ENCODE data around the gene MZT2B. TPM values are rescaled to one million over a fixed set of nuclear protein-coding genes. Genes with fewer than 3 reads are reported as not detected.
"Not testable (repeated sequence)": the region's sequence is repeated elsewhere in the genome, so short reads cannot be mapped to it uniquely, and the experiment has no call there.

Gene MZT2B
- total RNA-seq, 4 donors from 2014 or later: 66.4 to 113 (median 103) TPM

DNA sequence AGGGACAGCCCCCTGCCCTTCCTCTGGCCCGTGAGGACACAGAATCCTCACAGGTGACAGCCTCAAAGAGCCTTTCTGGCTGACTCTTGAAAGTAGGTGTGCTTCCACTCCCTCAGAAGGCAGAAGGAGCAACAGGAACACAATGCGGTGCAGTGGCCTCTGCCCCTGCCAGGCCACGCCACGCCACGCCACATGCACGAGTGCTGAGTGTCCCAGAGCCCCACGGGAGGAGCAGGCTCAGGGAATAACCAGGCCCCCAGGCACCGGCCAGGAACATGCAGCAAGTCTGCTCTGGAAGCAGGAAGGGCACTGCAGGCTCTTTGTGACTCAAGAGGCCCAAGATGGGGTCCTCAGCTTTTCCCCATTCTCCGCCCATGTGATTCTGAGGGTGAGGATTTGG, 19.1 kb upstream of the MZT2B start:
- Histone ChIP-seq H3K36me3 (peaks cover 74% of the 10 kb centered on the region), H3K27me3 (no peaks in the 10 kb centered on the region), H3K4me1 (no peaks in the 10 kb centered on the region), H3K27ac (no peak overlapping the region), H3K9me3 (no peaks in the 10 kb centered on the region), H3K4me3 (no peak overlapping the region)
- no peak for TF ChIP-seq POLR2AphosphoS5 (IDR thresholded peaks at IDR 0.05)
- TF ChIP-seq EP300 (IDR thresholded peaks at IDR 0.05): no peak
- TF ChIP-seq, protein P1, sequence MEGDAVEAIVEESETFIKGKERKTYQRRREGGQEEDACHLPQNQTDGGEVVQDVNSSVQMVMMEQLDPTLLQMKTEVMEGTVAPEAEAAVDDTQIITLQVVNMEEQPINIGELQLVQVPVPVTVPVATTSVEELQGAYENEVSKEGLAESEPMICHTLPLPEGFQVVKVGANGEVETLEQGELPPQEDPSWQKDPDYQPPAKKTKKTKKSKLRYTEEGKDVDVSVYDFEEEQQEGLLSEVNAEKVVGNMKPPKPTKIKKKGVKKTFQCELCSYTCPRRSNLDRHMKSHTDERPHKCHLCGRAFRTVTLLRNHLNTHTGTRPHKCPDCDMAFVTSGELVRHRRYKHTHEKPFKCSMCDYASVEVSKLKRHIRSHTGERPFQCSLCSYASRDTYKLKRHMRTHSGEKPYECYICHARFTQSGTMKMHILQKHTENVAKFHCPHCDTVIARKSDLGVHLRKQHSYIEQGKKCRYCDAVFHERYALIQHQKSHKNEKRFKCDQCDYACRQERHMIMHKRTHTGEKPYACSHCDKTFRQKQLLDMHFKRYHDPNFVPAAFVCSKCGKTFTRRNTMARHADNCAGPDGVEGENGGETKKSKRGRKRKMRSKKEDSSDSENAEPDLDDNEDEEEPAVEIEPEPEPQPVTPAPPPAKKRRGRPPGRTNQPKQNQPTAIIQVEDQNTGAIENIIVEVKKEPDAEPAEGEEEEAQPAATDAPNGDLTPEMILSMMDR (IDR thresholded peaks at IDR 0.05): no peak
- DNase-seq (ENCODE audit: low spot score in 2 of 2): no peak
- WGBS: 92% methylated on average over 9 of the region's 9 CpGs

DNA sequence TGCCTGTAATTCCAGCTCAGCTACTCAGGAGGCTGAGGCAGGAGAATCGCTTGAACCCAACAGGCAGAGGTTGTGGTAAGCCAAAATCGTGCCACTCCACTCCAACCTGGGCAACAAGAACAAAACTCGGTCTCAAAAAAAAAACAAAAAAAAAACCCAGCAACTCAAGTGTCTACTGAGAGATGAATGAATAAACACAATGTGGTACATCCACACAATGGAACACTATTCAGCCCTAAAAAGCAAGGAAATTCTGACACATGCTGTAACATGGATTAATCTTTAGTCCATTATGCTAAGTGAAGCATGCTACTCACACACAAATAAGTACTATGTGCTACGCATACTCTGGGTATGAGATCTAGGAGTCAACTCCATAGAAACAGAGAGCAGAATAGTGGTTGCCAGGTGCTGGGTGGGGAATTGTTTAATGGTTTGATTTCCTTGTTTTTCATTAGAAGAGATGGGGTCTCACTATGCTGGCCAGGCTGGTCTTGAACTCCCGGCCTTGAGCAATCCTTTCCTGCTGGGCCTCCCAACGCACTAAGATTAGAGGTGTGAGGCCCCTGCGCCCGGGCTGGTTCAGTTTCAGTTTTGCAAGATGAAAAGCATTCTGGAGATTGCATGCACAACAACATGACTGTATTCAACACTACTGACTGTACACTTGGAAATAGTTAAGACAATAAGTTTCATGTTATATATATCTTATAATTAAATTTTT, 16.6 kb upstream of the MZT2B start:
- H3K9me3 ChIP-seq: no peaks in the 10 kb centered on the region
- H3K27me3 ChIP-seq: no peaks in the 10 kb centered on the region
- H3K27ac ChIP-seq: no peak overlapping the region
- H3K4me3 ChIP-seq: no peak overlapping the region
- H3K36me3 ChIP-seq: peaks cover 72% of the 10 kb centered on the region
- no peak for DNase-seq (ENCODE audit: low spot score in 2 of 2)
- TF ChIP-seq POLR2AphosphoS5 (IDR thresholded peaks at IDR 0.05) (no peak), EP300 (IDR thresholded peaks at IDR 0.05) (no peak), POLR2A (IDR thresholded peaks at IDR 0.05) (no peak)
- TF ChIP-seq, protein P1 (IDR thresholded peaks at IDR 0.05): no peak
- WGBS: 95% methylated on average over 8 of the region's 8 CpGs
- H3K4me1 ChIP-seq: no peaks in the 10 kb centered on the region

DNA sequence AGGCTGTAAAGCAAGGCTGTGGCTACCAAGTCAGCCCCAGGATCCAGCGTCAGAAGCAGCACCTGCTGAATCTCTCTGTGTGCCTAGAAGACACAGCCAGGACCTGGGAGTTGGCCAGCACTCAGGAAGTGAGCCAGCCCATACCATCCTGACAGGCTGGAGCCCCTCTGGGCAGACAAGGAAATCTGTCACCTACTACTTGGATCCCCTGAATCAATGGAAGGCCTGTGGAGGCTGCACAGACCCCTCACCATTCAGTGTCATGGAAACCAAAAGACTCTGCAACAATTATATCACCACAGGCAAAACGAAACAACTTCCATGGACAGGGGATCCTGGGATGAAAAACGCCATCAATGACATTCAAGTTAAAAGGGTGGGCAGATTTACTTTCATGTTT, 15.5 kb upstream of the MZT2B start:
- DNase-seq (ENCODE audit: low spot score in 2 of 2); H3K27me3 ChIP-seq; H3K4me1 ChIP-seq; H3K4me3 ChIP-seq; H3K9me3 ChIP-seq; H3K27ac ChIP-seq: not testable (repeated sequence)
- H3K36me3 ChIP-seq: peaks cover 78% of the 10 kb centered on the region
- whole genome bisulfite sequencing: 88% methylated on average over 3 of the region's 3 CpGs

DNA sequence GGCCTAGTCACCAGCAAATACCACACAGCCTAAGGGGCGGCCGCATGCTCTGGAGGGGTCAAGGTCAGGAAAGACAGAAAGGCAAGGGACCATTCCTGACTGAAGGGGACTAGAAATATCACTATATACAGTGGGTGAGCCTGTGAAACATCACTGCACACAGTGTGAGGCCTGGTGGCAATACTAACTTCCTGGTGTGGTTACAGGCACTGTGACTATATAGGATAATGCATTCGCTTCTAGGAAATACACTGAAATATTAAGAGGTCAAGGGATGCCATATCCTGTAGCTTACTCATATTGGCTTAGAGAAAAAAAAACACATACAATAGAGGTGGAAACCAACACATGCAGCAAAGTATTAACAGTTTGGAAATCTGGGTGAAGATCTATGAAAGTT, 12.9 kb upstream of the MZT2B start:
- H3K36me3 ChIP-seq: peaks cover 84% of the 10 kb centered on the region
- not testable (repeated sequence) for H3K4me3 ChIP-seq; H3K9me3 ChIP-seq; H3K27me3 ChIP-seq; H3K27ac ChIP-seq; H3K4me1 ChIP-seq; DNase-seq (ENCODE audit: low spot score in 2 of 2)
- WGBS: 97% methylated on average over 3 of the region's 3 CpGs

DNA sequence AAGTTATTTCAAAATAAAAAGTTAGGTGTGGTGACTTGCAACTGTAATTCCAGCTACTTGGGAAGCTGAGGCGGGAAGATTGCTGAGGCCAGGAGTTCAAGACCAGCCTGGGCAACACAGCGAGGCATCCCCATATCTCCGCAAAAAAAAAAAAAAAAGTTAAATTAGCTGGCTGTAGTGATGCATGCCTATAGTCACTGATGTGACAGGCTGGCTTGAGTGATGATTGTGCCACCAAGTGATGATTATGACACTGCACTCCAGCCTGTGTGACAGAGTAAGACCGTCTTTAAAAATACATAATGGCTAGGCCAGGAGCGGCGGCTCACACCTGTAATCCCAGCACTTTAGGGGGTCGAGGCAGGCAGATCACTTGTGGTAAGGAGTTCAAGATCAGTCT, 12.2 kb upstream of the MZT2B start:
- 84% methylated on average over 7 of the region's 7 CpGs for WGBS
- H3K4me1 ChIP-seq: no peaks in the 10 kb centered on the region
- no peak for DNase-seq (ENCODE audit: low spot score in 2 of 2)
- no peaks in the 10 kb centered on the region for H3K27me3 ChIP-seq
- no peak overlapping the region for H3K4me3 ChIP-seq
- TF ChIP-seq POLR2A (IDR thresholded peaks at IDR 0.05) (no peak), EP300 (IDR thresholded peaks at IDR 0.05) (no peak), POLR2AphosphoS5 (IDR thresholded peaks at IDR 0.05) (no peak)
- TF ChIP-seq, protein P1 (IDR thresholded peaks at IDR 0.05): no peak
- no peaks in the 10 kb centered on the region for H3K9me3 ChIP-seq
- no peak overlapping the region for H3K27ac ChIP-seq
- H3K36me3 ChIP-seq: peaks cover 85% of the 10 kb centered on the region

DNA sequence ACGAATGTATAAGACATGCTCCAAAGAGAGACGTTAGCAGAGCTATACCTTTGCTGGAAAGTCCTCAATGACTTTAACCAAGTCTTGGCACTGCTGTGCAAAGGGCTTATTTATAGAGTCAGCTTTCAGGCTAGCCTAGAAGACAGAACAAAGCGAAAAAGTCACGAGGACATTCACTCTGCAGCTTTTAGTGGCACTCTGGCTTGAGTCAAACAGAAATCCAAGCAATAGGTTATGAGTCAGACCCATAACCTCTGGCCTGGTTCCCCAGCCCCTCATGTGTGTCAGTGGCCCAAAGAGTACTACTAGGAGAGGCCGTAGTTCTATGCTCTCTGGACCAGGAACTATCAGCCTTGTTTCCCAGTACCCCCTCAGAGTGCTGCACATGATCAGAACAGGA, 7.2 kb upstream of the MZT2B start:
- not testable (repeated sequence) for H3K27me3 ChIP-seq; H3K9me3 ChIP-seq; H3K4me1 ChIP-seq; H3K4me3 ChIP-seq; H3K27ac ChIP-seq; DNase-seq (ENCODE audit: low spot score in 2 of 2)
- WGBS: 94% methylated on average over 5 of the region's 5 CpGs
- peaks cover 54% of the 10 kb centered on the region for H3K36me3 ChIP-seq

DNA sequence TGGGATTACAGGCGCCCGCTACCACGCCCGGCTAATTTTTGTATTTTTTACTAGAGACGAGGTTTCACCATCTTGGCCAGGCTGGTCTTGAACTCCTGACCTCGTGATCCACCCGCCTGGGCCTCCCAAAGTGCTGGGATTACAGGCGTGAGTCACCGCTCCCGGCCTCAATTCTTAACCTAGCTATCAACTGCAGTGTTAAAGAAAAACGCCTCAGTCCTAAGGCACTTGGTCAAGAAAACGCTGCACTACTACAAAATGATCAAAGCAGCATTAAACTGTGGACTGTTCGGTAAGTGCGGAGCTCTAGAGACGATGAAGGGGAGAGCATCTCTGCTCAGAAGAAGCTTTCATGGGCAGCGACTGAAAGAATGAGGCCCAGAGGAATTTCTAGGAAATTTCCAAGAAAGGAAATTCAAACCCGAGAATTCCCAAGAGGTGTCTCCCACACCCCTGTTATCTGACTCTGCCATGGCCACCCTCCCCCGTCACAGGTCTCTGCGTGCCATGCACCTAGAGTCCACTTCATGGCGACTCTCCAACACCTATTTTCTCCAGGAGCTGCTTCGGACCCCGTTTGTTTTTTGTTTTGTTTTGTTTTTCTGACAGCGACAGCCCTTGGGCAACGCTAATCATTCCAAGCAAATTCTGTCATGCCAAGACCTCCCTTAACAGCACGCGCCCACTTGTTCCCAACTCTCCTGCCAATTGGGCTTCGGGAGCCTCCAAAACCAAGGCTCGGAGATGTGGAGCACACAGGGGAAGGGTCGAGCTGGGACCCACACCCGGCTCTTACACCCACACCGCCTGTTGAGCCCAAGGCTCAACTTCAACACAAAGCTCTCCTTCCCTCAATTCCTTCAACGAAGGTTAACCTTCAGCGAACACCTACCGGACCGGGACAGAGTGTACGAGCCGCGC, 1.4 kb upstream of the MZT2B start:
- Histone ChIP-seq H3K27ac (peak overlapping the region; percentile 90), H3K4me3 (peak overlapping the region; percentile 98), H3K4me1 (peaks cover 24% of the 10 kb centered on the region)
- not testable (repeated sequence) for DNase-seq (ENCODE audit: low spot score in 2 of 2); H3K27me3 ChIP-seq; H3K36me3 ChIP-seq; H3K9me3 ChIP-seq
- 27% methylated on average over 32 of the region's 38 CpGs for WGBS
